MM.1S (cell line): ENCODE measurements around the gene POLR1B.
"Not testable (repeated sequence)": the region's sequence is repeated elsewhere in the genome, so short reads cannot be mapped to it uniquely, and the experiment has no call there.

Experiments
- DNase-seq: peaks from one replicate; pipeline ENCODE4 v3.0.0-alpha.2; 2015
- H2AFZ ChIP-seq: fragments of 300-600 bp; sonication (generic); 2 replicates; pipeline ENCODE4 v1.6.0; 2016; ENCODE audit warnings: antibody characterized with exemption, low read length
- H3F3A ChIP-seq: fragments of 300-600 bp; sonication (generic); 2 replicates; pipeline ENCODE4 v1.6.1; 2016; ENCODE audit warnings: mild to moderate bottlenecking, antibody characterized with exemption, low read length, moderate library complexity, mixed read lengths; ENCODE audit not compliant: insufficient read depth
- H3K27ac ChIP-seq: fragments of 300-600 bp; sonication (generic); 2 replicates; pipeline ENCODE4 v1.5.1; 2016; ENCODE audit warnings: mild to moderate bottlenecking, low read length
- H3K27me3 ChIP-seq: fragments of 300-600 bp; sonication (generic); replicated peaks from 2 replicates; pipeline ENCODE4 v1.6.0; 2016; ENCODE audit warnings: low read length; ENCODE audit not compliant: insufficient read depth
- H3K36me3 ChIP-seq: fragments of 300-600 bp; sonication (generic); replicated peaks from 2 replicates; pipeline ENCODE4 v1.6.1; 2016; ENCODE audit warnings: mild to moderate bottlenecking, low read length, mixed read lengths; ENCODE audit not compliant: insufficient read depth
- H3K4me1 ChIP-seq: fragments of 300-600 bp; sonication (generic); 2 replicates; pipeline ENCODE4 v1.6.1; 2016; ENCODE audit warnings: low read length, mixed read lengths
- H3K4me2 ChIP-seq: fragments of 300-600 bp; sonication (generic); 2 replicates; pipeline ENCODE4 v1.6.0; 2016; ENCODE audit warnings: low read depth, low read length
- H3K4me3 ChIP-seq: fragments of 300-600 bp; sonication (generic); 2 replicates; pipeline ENCODE4 v1.5.1; 2016; ENCODE audit warnings: low read length, mixed read lengths
- H3K79me2 ChIP-seq: fragments of 300-600 bp; sonication (generic); 2 replicates; pipeline ENCODE4 v1.6.1; 2016; ENCODE audit warnings: mixed run types, low read length, mixed read lengths
- H3K9ac ChIP-seq: fragments of 300-600 bp; sonication (generic); 2 replicates; pipeline ENCODE4 v1.6.1; 2016; ENCODE audit warnings: low read length, mixed read lengths
- H3K9me2 ChIP-seq: fragments of 300-600 bp; sonication (generic); replicated peaks from 2 replicates; pipeline ENCODE4 v1.6.1; 2016; ENCODE audit warnings: mild to moderate bottlenecking, low read length, mixed read lengths; ENCODE audit not compliant: insufficient read depth
- H3K9me3 ChIP-seq: fragments of 300-600 bp; sonication (generic); replicated peaks from 2 replicates; pipeline ENCODE4 v1.6.1; 2016; ENCODE audit warnings: mild to moderate bottlenecking, low read length, mixed read lengths; ENCODE audit not compliant: insufficient read depth
- H4K20me1 ChIP-seq: fragments of 300-600 bp; sonication (generic); 2 replicates; pipeline ENCODE4 v1.6.1; 2016; ENCODE audit warnings: mild to moderate bottlenecking, low read length, moderate library complexity, mixed read lengths; ENCODE audit not compliant: insufficient read depth
- CTCF ChIP-seq: fragments of 300-600 bp; sonication (generic); IDR thresholded peaks from 2 replicates; pipeline ENCODE4 v1.5.1; 2016; ENCODE audit warnings: antibody characterized with exemption, low read length, mixed read lengths
- EZH2 ChIP-seq: fragments of 300-600 bp; sonication (generic); optimal IDR thresholded peaks from 2 replicates; pipeline ENCODE3; 2017; ENCODE audit warnings: low read depth, mild to moderate bottlenecking, antibody characterized with exemption, low read length, mixed read lengths
- EZH2phosphoT487 ChIP-seq: fragments of 300-600 bp; sonication (generic); IDR thresholded peaks from 2 replicates; pipeline ENCODE4 v1.6.1; 2018; ENCODE audit warnings: antibody characterized with exemption, low read length

The POLR1B gene

DNA sequence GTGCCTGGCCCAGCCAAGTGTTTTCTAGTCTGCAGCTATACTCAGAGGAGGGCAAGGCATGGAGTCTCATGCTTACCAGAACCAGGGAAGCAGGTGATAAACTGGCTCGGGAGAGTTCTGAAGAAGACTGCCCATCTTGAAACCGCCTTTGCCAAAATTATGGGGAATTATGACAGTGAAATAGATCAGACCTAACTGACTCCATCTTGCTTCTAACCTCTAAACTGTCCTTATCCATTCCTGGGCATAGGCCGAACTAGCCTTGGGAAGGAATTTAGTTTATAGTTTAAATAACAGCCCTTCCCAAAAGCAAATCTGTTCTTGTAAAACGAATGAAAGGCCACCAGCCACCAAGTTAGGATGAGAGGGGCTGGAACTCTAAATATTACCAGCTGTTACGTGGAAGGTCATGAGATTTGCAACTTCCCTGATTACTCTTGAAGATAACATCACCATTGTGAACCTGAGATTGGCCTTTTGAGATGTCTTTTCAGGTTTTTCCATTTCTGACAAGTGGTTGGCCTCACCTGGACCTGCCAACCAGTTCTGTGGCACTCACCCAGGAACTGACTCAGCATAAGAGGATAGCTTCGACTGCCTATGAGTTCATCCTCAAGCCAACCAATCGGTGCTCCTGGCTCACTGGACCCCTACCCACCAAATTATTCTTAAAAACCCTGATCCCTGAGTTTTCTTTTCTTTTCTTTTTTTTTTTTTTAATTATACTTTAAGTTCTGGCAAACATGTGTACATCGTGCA, 65.6 kb downstream of the POLR1B start:
- H3K27ac ChIP-seq: no peak overlapping the region

GRCh38 chr2:112609320-112609719, 67.1 kb downstream of the POLR1B start:
- H3K36me3 ChIP-seq, H3K27me3 ChIP-seq, H3K9me2 ChIP-seq, H3K4me2 ChIP-seq, DNase-seq, H2AFZ ChIP-seq, H3K4me3 ChIP-seq, H3K4me1 ChIP-seq, H3K27ac ChIP-seq, H3K9ac ChIP-seq, H4K20me1 ChIP-seq, H3F3A ChIP-seq, H3K9me3 ChIP-seq, H3K79me2 ChIP-seq: not testable (repeated sequence)

More for the DNA sequence above, 65.6 kb downstream of the POLR1B start:
- Histone ChIP-seq H3K36me3 (no peaks in the 10 kb centered on the region), H2AFZ (no peak overlapping the region), H3K9ac (no peak overlapping the region), H3K4me2 (no peak overlapping the region), H3K27me3 (no peaks in the 10 kb centered on the region), H3K79me2 (no peaks in the 10 kb centered on the region), H3K9me3 (no peaks in the 10 kb centered on the region), H3K9me2 (no peaks in the 10 kb centered on the region), H3F3A (no peaks in the 10 kb centered on the region), H4K20me1 (no peaks in the 10 kb centered on the region), H3K4me3 (no peak overlapping the region), H3K4me1 (no peaks in the 10 kb centered on the region)
- TF ChIP-seq CTCF: no peak
- no peak for TF ChIP-seq EZH2
- TF ChIP-seq EZH2phosphoT487: no peak
- no peak for DNase-seq

DNA sequence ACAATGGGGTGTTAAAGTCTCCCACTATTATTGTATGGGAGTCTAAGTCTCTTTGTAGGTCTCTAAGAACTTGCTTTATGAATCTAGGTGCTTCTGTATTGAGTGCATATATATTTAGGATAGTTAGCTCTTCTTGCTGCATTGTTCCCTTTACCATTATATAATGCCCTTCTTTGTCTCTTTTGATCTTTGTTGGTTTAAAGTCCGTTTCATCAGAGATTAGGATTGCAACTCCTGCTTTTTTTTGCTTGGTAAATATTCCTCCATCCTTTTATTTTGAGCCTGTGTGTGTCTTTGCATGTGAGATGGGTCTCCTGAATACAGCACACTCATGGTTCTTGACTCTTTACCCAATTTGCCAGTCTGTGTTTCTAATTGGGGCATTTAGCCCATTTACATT, 70.0 kb downstream of the POLR1B start:
- not testable (repeated sequence) for H3K4me1 ChIP-seq, H3K4me2 ChIP-seq, H3K27ac ChIP-seq, H3K9me2 ChIP-seq, H2AFZ ChIP-seq, DNase-seq, H3F3A ChIP-seq, H3K9me3 ChIP-seq, H3K36me3 ChIP-seq, H3K4me3 ChIP-seq, H3K79me2 ChIP-seq, H4K20me1 ChIP-seq, H3K9ac ChIP-seq, H3K27me3 ChIP-seq

DNA sequence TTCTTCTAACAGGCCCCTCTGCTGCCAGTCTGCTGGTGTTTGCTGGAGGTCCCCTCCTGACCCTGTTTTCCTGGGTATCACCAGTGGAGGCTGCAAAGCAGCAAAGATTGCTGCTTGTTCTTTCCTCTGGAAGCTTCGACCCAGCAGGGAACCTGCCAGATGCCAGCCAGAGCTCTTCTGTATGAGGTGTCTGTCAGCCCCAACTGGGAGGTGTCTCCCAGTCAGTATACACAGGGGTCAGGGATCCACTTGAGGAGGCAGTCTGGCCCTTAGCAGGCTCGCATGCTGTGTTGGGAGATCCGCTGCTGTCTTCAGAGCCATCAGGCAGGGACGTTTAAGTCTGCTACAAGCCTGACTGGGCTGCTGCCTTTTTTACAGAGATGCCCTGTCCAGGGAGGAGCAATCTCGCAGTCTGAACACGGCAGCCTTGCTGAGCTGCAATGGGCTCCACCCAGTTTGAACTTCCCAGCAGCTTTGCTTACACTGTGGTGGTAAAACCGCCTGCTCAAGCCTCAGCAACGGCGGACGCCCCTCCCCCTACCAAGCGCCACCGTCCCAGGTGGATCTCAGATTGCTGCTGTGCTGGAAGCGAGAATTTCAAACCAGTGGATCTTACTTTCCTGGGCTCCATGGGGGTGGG, 72.1 kb downstream of the POLR1B start:
- Histone ChIP-seq H3K4me1 (no peaks in the 10 kb centered on the region), H3K36me3 (no peaks in the 10 kb centered on the region), H2AFZ (no peak overlapping the region), H3K27ac (no peak overlapping the region), H3K9ac (no peak overlapping the region), H3F3A (no peaks in the 10 kb centered on the region), H3K4me2 (no peak overlapping the region), H3K79me2 (no peaks in the 10 kb centered on the region), H3K4me3 (no peak overlapping the region), H4K20me1 (no peaks in the 10 kb centered on the region), H3K9me3 (no peaks in the 10 kb centered on the region), H3K9me2 (no peaks in the 10 kb centered on the region), H3K27me3 (no peaks in the 10 kb centered on the region)
- TF ChIP-seq EZH2 (no peak), EZH2phosphoT487 (no peak), CTCF (no peak)
- no peak for DNase-seq
